NB4 (cell line): ENCODE results near the gene SDR42E2.

Source experiments
- POLR2A ChIP-seq: IDR thresholded peaks from 2 replicates; pipeline ENCODE4 v1.6.1; 2011; ENCODE audit warnings: mild to moderate bottlenecking; ENCODE audit not compliant: insufficient read length; ENCODE audit errors: extremely low read depth
- TF ChIP-seq, protein P1 (sequence below): IDR thresholded peaks from one replicate; pipeline ENCODE4 v1.5.1; 2012; ENCODE audit warnings: low read depth, low read length

DNA sequence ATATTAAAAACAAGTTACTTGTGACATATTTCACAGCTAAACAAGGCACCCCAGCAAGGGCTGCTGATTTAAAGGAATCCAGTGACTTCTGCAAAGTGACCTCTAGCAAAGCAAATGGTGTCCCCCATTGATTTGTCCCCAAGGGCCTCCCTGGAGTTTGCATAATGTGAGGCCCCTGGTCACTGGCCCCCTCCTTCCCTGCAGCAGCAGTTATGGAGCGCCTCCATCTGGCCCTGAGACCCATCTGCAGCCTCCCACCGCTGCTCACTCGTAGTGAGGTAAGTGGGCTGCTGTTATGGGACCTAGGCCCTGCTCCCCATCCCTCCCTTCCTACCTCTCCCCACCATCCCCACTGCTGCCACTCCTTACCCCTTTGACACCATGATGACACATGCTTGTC lies 24.2 kb downstream of the SDR42E2 start:
- no peak for TF ChIP-seq POLR2A
- TF ChIP-seq, protein P1, sequence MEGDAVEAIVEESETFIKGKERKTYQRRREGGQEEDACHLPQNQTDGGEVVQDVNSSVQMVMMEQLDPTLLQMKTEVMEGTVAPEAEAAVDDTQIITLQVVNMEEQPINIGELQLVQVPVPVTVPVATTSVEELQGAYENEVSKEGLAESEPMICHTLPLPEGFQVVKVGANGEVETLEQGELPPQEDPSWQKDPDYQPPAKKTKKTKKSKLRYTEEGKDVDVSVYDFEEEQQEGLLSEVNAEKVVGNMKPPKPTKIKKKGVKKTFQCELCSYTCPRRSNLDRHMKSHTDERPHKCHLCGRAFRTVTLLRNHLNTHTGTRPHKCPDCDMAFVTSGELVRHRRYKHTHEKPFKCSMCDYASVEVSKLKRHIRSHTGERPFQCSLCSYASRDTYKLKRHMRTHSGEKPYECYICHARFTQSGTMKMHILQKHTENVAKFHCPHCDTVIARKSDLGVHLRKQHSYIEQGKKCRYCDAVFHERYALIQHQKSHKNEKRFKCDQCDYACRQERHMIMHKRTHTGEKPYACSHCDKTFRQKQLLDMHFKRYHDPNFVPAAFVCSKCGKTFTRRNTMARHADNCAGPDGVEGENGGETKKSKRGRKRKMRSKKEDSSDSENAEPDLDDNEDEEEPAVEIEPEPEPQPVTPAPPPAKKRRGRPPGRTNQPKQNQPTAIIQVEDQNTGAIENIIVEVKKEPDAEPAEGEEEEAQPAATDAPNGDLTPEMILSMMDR: peak; percentile 47
